ENCODE results near the gene CCDC136.

Gene CCDC136

GRCh38 chr7:128791121-128791971 lies at the start of gene CCDC136:
CCDC136 (plus strand) TSS chr7:128791968; CDS start chr7:128792412, 444 bp downstream.
- peak; percentile 53 for DNase-seq

DNA sequence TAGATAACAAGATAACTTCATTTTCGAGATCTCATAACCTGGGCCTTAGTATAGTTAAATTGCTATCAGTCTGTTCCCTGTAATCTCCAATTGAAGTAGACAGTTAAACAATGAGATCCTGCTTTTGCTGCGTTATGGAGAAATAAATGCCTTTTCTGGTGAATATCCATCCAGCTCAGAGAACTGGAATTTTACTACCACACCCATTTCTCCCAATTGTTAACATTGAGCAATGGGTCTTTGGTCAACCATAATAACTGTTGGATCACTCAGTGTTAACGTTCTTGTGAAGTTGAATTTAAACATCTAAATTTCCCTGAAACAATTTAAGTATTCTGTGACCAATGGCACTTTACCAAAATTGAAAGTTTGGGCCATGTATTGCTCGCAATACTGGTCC lies 49.6 kb upstream of the CCDC136 start:
- DNase-seq, result no peak

DNA sequence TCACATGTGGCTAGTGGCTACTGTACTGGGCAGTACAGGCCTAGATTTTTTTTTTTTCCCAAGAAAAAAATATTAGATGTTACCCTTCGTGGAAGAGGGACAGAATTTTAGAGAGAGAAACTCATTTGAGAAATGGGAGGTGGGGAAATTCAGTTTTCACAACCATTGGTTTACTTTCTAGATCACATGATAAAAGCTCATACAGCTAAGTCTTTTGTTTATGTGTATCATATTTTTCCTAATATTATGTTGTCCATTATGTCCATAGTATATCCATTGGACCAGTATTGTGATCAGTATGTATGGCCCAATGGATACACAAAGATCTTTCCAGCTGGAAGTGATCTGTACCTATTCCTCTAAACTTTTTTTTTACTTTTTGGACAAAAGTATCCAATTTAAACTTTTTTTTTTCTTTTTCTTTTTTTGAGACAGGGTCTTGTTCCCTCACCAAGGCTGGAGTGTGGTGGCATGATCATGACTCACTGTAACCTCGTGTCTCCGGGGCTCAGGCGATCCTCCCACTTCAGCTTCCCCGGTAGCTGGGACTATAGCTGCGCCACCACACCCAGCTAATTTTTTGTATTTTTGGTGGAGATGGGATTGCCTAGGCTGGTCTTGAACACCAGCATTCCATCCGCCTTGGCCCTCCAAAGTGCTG lies 48.5 kb upstream of the CCDC136 start:
- no peak for DNase-seq

DNA sequence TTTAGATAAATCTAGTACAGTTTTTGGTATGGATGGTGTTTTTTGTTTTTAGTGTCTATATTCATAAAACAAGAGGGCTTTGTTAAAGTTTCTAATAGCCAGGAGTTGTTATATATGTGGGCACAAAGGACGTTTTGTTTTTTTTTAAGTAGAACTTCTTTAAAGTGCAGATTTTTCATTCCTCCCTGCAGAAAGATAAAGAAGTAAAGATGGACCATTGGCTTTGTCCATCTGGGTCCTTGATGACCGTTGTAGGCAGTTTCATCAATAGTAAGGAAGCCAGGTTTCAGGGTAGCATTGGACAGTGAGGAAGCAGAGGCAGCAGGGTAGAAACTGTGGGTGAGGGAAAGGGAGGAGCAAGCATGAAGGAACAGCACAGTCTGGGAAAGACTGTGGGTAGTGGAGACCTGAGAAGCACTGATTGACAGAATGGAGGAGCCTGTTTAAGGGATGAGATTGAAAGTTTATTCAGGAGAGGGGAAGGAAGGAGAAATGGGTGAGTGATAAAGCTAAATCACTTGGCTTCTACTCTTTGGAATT lies 47.3 kb upstream of the CCDC136 start:
- no peak for DNase-seq

DNA sequence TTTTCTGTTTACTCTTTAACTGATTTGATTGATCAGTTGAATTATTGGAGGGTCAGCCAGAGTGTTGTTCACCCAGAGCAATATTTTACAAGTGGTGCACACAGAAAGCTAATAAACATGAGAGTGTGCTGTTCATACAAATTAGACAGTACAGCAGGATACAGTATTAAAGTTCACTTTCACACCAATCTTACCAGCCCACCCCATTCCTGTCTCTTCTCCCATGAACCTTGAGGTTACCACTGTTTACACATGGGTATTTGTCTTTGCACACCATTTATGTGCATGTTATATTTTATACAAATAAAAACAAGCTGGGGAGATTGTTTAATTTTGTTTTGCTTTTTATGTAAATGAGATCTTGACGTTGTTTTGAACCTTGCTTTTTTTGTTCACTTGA lies 46.1 kb upstream of the CCDC136 start:
- DNase-seq, result no peak

GRCh38 chr7:128747327-128748079 lies 44.3 kb upstream of the CCDC136 start:
- DNase-seq, result no peak

DNA sequence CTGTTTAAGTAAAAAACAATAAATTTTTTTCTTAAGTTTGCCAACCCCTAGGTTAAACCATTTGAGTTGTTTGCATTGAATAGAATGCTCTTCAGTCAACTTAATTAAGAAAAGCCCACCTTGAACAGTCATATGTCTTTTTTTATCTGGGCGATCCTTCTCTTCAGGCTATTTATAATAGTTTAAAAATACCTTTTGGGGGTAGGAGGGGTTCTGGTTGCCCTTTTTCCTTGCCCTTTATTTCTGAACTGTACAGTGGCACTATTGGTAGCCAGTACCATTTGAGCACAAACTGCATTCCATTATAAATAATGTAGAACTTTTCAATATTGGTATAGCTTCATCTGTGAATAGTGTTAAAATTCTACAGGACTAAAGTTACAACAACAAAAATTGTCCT lies 39.5 kb upstream of the CCDC136 start:
- no peak for DNase-seq

GRCh38 chr7:128755075-128755818 lies 36.5 kb upstream of the CCDC136 start:
- DNase-seq, result no peak

GRCh38 chr7:128755819-128756476 lies 35.8 kb upstream of the CCDC136 start:
- no peak for DNase-seq

GRCh38 chr7:128757203-128757602 lies 34.6 kb upstream of the CCDC136 start:
- DNase-seq, result no peak

GRCh38 chr7:128758553-128758952 lies 33.2 kb upstream of the CCDC136 start:
- DNase-seq, result no peak

DNA sequence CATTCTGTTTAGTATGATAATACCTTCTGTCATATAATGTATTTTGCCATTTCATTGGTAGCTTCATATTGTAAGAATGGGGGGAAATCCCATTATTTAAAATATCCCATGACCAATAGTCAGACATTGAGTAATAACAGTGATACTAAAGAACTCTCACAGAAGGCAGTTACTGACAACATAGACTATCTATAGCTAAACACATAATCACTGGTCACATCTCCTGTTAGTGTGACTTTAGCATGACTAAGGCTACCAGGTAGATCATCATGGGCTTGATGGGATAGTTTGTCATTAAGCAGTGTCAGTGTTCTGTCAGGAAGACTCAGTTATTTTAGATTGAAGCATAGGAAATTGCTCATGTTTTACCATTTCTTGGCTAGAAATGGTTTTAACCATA lies 32.5 kb upstream of the CCDC136 start:
- DNase-seq, result no peak

DNA sequence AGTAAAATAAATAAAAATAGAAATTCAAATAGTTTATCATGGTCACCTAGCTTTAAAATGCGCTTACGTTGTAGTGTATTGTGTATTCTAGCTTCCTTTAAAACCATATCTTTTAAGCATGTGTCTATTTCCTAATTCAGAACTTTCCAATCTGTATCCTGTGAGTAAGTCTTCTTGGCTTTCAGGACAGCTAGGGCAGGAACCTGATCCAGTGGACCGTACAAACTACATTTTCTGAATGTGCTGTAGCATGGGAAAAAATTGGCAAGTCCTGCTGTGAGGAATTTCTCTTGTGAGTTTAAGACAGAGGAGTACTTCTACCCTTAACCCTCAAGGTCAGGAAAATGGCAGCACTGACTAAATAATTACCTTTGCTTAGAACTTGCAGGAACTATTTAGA lies 28.2 kb upstream of the CCDC136 start:
- DNase-seq, result no peak

DNA sequence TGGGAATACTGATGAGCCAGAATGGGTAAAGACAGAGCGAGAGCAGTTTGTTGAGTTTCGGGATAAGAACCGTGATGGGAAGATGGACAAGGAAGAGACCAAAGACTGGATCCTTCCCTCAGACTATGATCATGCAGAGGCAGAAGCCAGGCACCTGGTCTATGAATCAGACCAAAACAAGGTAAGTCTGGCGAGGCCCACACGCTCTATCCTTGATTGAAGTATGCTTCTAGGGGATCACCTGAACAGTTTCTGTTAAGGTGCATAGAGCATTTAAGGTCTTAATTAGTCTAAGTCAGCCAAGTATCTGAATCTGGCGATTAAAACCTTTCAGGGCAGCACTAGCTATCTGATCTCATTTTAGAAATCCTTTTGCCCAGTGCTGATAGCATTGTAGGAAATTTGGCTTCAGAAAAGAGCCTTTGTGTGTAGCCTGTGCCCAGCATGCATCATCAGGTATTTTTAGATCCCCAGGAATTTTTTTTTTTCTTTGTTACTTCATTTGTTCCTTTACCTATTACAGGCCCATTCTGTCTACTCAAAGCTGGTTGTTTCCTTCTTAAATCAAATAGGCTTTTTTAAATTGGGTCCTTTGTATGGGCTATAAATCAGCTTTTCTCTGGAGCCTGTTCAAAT lies 24.2 kb upstream of the CCDC136 start:
- no peak for DNase-seq

DNA sequence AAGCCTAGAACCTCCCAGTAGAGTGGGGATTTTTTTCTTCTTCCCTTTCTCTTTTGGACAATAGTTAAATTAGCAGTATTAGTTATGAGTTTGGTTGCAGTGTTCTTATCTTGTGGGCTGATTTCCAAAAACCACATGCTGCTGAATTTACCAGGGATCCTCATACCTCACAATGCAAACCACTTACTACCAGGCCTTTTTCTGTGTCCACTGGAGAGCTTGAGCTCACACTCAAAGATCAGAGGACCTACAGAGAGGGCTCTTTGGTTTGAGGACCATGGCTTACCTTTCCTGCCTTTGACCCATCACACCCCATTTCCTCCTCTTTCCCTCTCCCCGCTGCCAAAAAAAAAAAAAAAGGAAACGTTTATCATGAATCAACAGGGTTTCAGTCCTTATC lies 21.5 kb upstream of the CCDC136 start:
- DNase-seq, result no peak

DNA sequence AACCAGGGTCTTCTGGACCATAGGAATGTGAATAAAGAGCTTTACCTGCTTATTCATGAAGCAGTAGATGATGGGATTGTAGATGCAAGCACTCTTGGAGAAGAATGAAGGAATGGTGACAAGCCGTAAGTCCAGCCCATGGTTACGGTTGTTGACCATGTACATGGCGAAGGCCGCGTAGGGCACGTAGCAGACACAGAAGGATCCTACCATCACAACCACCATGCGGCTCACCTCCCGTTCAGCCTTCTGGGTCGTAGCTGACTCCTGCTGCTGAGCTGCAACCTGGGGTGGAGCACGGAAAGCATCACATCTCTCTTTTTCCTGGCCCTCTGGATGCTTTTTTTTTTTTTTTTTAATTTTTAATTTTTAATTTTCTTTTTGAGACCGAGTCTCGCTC lies 18.2 kb upstream of the CCDC136 start:
- no peak for DNase-seq

DNA sequence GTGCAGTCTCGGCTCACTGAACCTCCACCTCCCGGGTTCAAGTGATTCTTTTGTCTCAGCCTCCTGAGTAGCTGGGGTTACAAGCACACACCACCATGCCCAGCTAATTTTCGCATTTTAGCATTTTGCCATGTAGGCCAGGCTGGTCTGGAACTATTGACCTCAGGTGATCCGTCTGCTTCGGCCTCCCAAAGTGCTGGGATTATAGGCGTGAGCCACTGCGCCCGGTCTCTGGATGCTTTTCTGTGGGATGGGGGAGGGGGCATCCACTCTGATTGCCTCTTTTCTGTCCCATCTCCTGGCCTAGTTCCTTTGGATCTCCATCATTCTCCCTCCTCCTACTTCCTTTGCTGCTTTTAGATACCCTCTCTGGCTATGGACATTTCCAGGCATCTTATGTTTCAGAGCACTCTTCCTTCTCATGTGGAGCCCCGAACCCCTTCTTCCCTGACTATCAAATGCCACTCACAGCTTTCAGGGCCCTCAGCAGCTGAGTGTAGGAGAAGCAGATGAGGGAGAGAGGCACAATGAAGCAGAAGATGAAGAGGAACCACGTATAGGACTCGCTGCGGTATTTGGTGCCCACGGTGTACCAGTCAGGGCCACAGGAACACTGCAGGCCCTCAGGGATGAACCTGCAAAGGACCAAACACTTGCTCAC lies 17.6 kb upstream of the CCDC136 start:
- no peak for DNase-seq

DNA sequence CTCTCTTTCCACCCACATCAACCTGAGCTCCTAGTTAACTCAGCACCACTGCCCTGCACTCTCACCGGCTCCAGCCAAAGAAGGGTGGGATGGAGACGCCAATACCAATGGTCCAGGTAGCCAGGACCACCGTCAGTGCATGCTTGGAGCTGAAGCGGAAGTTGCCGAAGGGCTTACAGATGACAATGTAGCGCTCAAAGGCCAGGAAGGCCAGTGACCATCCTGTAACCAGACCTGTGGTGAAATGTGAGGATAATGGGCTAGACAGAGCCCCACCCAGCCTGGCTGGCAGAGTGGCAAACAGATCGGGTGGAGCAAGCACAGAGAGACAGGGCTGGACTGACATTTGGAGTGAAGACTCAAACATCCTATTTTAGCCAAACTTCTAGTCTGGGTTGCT lies 16.8 kb upstream of the CCDC136 start:
- DNase-seq, result no peak

GRCh38 chr7:128775744-128776474 lies 15.9 kb upstream of the CCDC136 start, which contains the start of gene OPN1SW:
OPN1SW (minus strand) TSS chr7:128775794; CDS start chr7:128775781, 13 bp downstream.
- no peak for DNase-seq
